SK-N-SH treated with all-trans-retinoic acid at 6 μM for 48 hours (cell line): ENCODE results near the gene BPIFB6.

Experiments used
- ATAC-seq: fragments of 200-7000 bp; cut with Tn5 transposase; 3 replicates; pipeline ENCODE4 v1.9.1; 2020; ENCODE audit warnings: mild to moderate bottlenecking, moderate library complexity
- ARNTL ChIP-seq: fragments of 450-650 bp; formaldehyde crosslinking; IDR thresholded peaks from 2 replicates; pipeline ENCODE4 v1.5.0; 2020; ENCODE audit warnings: low read depth, mild to moderate bottlenecking, moderate library complexity, borderline replicate concordance
- BACH2 ChIP-seq: fragments of 250-450 bp; sonication (Bioruptor Pico); IDR thresholded peaks from 2 replicates; pipeline ENCODE4 v1.9.0; 2021; ENCODE audit warnings: mild to moderate bottlenecking, borderline replicate concordance
- CSDC2 ChIP-seq: fragments of 250-450 bp; sonication (Bioruptor Pico); IDR thresholded peaks from 2 replicates; pipeline ENCODE4 v1.5.0; 2020; ENCODE audit warnings: mild to moderate bottlenecking, moderate library complexity
- CSRNP3 ChIP-seq: fragments of 250-450 bp; sonication (Bioruptor Pico); IDR thresholded peaks from 2 replicates; pipeline ENCODE4 v1.5.1; 2021; ENCODE audit warnings: mild to moderate bottlenecking, moderate library complexity
- ESRRG ChIP-seq: fragments of 250-450 bp; sonication (Bioruptor Pico); IDR thresholded peaks from 2 replicates; pipeline ENCODE4 v1.6.1; 2021; ENCODE audit warnings: mild to moderate bottlenecking
- GLIS3 ChIP-seq: fragments of 250-450 bp; sonication (Bioruptor Pico); IDR thresholded peaks from 2 replicates; pipeline ENCODE4 v1.5.0; 2020; ENCODE audit warnings: mild to moderate bottlenecking, moderate library complexity
- ISL1 ChIP-seq: fragments of 250-450 bp; sonication (Bioruptor Pico); IDR thresholded peaks from 2 replicates; pipeline ENCODE4 v2.1.2; 2022; ENCODE audit warnings: mild to moderate bottlenecking, moderate library complexity
- OSR1 ChIP-seq: fragments of 250-450 bp; sonication (Bioruptor Pico); IDR thresholded peaks from 2 replicates; pipeline ENCODE4 v1.8.0; 2022; ENCODE audit warnings: moderate library complexity, mild to moderate bottlenecking, inconsistent platforms
- PPARA ChIP-seq: fragments of 250-450 bp; sonication (Bioruptor Pico); IDR thresholded peaks from 2 replicates; pipeline ENCODE4 v1.5.0; 2020; ENCODE audit warnings: mild to moderate bottlenecking, borderline replicate concordance
- RARB ChIP-seq: fragments of 250-450 bp; sonication (Bioruptor Pico); IDR thresholded peaks from 2 replicates; pipeline ENCODE4 v1.8.0; 2021; ENCODE audit warnings: mild to moderate bottlenecking, moderate library complexity
- SNAI2 ChIP-seq: fragments of 250-450 bp; sonication (Bioruptor Pico); IDR thresholded peaks from 2 replicates; pipeline ENCODE4 v1.5.0; 2020; ENCODE audit warnings: mild to moderate bottlenecking, moderate library complexity
- TCF4 ChIP-seq: fragments of 250-450 bp; sonication (Bioruptor Pico); IDR thresholded peaks from 2 replicates; pipeline ENCODE4 v1.8.0; 2021; ENCODE audit warnings: mild to moderate bottlenecking, moderate library complexity, borderline replicate concordance
- TOX ChIP-seq: fragments of 250-450 bp; sonication (Bioruptor Pico); IDR thresholded peaks from 2 replicates; pipeline ENCODE4 v1.8.0; 2021; ENCODE audit warnings: mild to moderate bottlenecking, moderate library complexity, borderline replicate concordance
- ZC3H10 ChIP-seq: fragments of 250-450 bp; sonication (Bioruptor Pico); IDR thresholded peaks from 2 replicates; pipeline ENCODE4 v1.5.1; 2021; ENCODE audit warnings: mild to moderate bottlenecking, moderate library complexity
- ZFP30 ChIP-seq: fragments of 450-650 bp; formaldehyde crosslinking; IDR thresholded peaks from 2 replicates; pipeline ENCODE4 v1.5.0; 2022; ENCODE audit warnings: mild to moderate bottlenecking, moderate library complexity
- ZNF70 ChIP-seq: fragments of 450-650 bp; formaldehyde crosslinking; IDR thresholded peaks from 2 replicates; pipeline ENCODE4 v1.5.0; 2020; ENCODE audit warnings: mild to moderate bottlenecking, moderate library complexity
- ZNF8 ChIP-seq: fragments of 450-650 bp; formaldehyde crosslinking; IDR thresholded peaks from 2 replicates; pipeline ENCODE4 v1.5.0; 2020; ENCODE audit warnings: mild to moderate bottlenecking, moderate library complexity
- TF ChIP-seq, protein P1 (sequence below): fragments of 250-450 bp; sonication (Bioruptor Pico); IDR thresholded peaks from 2 replicates; pipeline ENCODE4 v1.5.1; 2020; ENCODE audit warnings: low read depth, mild to moderate bottlenecking, moderate library complexity
- TF ChIP-seq, protein P2 (sequence below): fragments of 250-450 bp; sonication (Bioruptor Pico); IDR thresholded peaks from 2 replicates; pipeline ENCODE4 v1.8.0; 2021; ENCODE audit warnings: low read depth, mild to moderate bottlenecking, moderate library complexity, borderline replicate concordance
- TF ChIP-seq, protein P3 (sequence below): fragments of 250-450 bp; sonication (Bioruptor Pico); IDR thresholded peaks from 2 replicates; pipeline ENCODE4 v1.8.0; 2020; ENCODE audit warnings: mild to moderate bottlenecking, moderate library complexity, borderline replicate concordance

BPIFB6 gene

DNA sequence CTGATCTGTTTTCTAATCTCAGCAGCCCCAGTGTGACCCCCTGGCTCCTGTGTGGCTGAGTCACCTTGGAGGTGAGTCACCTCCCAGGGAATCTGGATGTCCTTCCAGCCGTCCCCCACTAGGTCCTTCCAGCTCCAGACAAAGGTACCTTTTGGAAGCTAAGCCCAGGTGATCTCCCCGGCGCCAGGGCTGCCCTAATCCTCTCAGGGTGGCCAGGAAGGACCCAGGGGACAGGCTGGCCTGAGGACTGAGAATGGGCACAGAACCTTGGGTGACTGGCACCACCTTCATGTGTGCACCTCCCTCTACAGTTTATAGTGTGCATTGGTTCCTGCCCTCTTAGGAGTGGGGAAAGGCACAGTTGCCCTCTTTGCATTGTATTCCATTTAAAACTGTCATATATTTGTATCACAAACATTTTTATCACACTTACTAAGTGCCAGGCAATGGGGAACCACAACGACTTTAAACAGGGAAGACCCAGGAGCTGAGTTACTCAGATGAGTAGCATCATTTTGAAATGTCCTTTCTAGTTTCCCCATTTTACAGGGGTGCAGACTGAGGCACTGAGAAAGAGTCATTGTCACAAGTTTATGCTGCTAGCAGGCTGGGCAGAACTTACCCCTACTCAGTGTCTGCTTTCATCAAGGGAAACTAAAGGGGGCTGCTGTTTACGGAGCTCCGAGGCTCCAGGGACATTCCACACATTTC lies 45.4 kb downstream of the BPIFB6 start:
- TF ChIP-seq OSR1 (CRISPR knock-in tag), result no peak
- no peak for TF ChIP-seq CSRNP3 (CRISPR knock-in tag)
- TF ChIP-seq, protein P1, sequence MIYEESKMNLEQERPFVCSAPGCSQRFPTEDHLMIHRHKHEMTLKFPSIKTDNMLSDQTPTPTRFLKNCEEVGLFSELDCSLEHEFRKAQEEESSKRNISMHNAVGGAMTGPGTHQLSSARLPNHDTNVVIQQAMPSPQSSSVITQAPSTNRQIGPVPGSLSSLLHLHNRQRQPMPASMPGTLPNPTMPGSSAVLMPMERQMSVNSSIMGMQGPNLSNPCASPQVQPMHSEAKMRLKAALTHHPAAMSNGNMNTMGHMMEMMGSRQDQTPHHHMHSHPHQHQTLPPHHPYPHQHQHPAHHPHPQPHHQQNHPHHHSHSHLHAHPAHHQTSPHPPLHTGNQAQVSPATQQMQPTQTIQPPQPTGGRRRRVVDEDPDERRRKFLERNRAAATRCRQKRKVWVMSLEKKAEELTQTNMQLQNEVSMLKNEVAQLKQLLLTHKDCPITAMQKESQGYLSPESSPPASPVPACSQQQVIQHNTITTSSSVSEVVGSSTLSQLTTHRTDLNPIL, result no peak
- TF ChIP-seq TOX, result no peak
- TF ChIP-seq ZFP30, result no peak
- TF ChIP-seq GLIS3 (CRISPR knock-in tag), result no peak
- no peak for TF ChIP-seq CSDC2
- ATAC-seq, result 0 out of 3 replicates have a peak, but pooled peaks have one; percentile 53

DNA sequence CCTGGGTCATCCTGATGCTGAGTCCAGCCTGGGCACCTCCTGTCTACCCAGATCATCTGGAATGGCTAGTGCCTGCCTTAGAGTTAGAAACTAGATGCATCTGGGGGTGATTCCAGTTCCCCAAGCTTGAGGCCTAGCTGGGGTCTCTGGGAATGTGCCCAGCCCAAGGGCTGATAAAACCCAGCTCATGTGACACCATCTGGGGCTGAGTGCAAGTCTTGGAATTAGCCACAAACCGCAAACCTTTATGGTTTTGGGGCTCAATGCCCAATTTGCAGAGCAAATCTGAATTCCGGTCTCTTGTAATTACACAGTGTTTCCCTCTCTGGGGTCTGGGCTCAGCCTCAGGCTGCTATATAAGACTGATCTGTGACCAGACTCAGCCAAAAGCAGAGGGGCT lies 47.8 kb downstream of the BPIFB6 start, which contains the start of gene BPIFB4:
TSS of gene BPIFB4 (plus strand) at position 385 of the 400 bp plus-strand sequence. CDS start 1,884 bp downstream, outside the sequence.
- ATAC-seq, result no peak

DNA sequence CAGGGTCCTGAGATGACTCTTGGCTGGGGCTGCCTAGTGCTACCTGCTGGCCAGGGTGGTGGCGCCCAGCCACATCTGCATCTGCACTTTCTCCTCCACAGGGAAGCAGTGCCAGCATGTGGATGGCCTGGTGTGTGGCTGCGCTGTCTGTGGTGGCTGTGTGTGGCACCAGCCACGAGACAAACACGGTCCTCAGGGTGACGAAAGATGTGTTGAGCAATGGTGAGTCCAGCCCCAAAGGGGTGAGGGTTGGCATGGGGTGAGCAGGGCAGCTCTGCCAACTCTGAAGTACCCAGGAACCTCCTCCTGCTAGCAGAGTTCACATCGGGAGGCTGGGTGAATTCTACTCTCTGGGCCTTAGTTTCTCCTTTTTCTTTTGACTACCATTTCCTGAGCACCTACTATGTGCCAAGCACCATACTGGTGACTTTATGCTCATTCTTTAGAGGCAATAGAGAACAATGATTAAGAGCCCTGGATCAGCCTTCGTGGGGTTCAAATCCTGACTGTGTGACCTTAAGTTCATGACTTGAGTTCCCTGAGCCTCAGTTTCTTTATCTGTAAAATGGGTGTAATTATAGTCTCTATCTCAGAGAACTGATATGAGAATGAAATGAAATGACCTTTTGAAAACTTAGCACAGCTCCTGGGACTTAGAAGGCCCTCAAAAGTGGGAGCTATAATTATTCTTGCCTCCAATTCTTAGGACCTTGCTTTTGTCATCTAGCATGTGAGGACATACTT lies 50.1 kb downstream of the BPIFB6 start:
- ATAC-seq, result no peak

More for the DNA sequence above, 47.8 kb downstream of the BPIFB6 start, which contains the start of gene BPIFB4:
- TF ChIP-seq SNAI2 (CRISPR knock-in tag), result no peak
- TF ChIP-seq OSR1 (CRISPR knock-in tag), result no peak
- TF ChIP-seq ZC3H10, result no peak
- no peak for TF ChIP-seq PPARA (CRISPR knock-in tag)
- TF ChIP-seq CSDC2, result no peak
- TF ChIP-seq ZNF70 (CRISPR knock-in tag), result no peak
- TF ChIP-seq TCF4 (CRISPR knock-in tag), result no peak
- TF ChIP-seq TOX, result no peak
- TF ChIP-seq ARNTL, result no peak
- no peak for TF ChIP-seq GLIS3 (CRISPR knock-in tag)
- no peak for TF ChIP-seq ZNF8 (CRISPR knock-in tag)
- no peak for TF ChIP-seq ESRRG (CRISPR knock-in tag)
- no peak for TF ChIP-seq BACH2 (CRISPR knock-in tag)
- TF ChIP-seq, all 23 proteins: peak for 0

More for the DNA sequence above, 50.1 kb downstream of the BPIFB6 start:
- TF ChIP-seq RARB (CRISPR knock-in tag), result no peak
- TF ChIP-seq SNAI2 (CRISPR knock-in tag), result no peak
- TF ChIP-seq, protein P2, sequence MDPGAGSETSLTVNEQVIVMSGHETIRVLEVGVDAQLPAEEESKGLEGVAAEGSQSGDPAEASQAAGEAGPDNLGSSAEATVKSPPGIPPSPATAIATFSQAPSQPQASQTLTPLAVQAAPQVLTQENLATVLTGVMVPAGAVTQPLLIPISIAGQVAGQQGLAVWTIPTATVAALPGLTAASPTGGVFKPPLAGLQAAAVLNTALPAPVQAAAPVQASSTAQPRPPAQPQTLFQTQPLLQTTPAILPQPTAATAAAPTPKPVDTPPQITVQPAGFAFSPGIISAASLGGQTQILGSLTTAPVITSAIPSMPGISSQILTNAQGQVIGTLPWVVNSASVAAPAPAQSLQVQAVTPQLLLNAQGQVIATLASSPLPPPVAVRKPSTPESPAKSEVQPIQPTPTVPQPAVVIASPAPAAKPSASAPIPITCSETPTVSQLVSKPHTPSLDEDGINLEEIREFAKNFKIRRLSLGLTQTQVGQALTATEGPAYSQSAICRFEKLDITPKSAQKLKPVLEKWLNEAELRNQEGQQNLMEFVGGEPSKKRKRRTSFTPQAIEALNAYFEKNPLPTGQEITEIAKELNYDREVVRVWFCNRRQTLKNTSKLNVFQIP (CRISPR knock-in tag), result no peak
- TF ChIP-seq ARNTL, result no peak
- TF ChIP-seq TCF4 (CRISPR knock-in tag), result no peak
- no peak for TF ChIP-seq ISL1
- no peak for TF ChIP-seq TOX
- TF ChIP-seq, protein P3, sequence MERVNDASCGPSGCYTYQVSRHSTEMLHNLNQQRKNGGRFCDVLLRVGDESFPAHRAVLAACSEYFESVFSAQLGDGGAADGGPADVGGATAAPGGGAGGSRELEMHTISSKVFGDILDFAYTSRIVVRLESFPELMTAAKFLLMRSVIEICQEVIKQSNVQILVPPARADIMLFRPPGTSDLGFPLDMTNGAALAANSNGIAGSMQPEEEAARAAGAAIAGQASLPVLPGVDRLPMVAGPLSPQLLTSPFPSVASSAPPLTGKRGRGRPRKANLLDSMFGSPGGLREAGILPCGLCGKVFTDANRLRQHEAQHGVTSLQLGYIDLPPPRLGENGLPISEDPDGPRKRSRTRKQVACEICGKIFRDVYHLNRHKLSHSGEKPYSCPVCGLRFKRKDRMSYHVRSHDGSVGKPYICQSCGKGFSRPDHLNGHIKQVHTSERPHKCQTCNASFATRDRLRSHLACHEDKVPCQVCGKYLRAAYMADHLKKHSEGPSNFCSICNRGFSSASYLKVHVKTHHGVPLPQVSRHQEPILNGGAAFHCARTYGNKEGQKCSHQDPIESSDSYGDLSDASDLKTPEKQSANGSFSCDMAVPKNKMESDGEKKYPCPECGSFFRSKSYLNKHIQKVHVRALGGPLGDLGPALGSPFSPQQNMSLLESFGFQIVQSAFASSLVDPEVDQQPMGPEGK (CRISPR knock-in tag), result no peak
- TF ChIP-seq CSRNP3 (CRISPR knock-in tag), result no peak
- TF ChIP-seq, all 23 proteins: peak for 0
